Right atrium auricular region (tissue), 2 donors: ENCODE results near the gene FGF18. TPM values are rescaled to one million over a fixed set of nuclear protein-coding genes. Genes with fewer than 3 reads are reported as not detected.
"Not testable (repeated sequence)": the region's sequence is repeated elsewhere in the genome, so short reads cannot be mapped to it uniquely, and the experiment has no call there.

Source experiments
- DNase-seq: peaks from one replicate; pipeline ENCODE4 v3.0.0-alpha.2; 2019; ENCODE audit warnings: low spot score
- H3K27ac ChIP-seq, 2 donors: fragments of 200-600 bp; sonication (generic); 1 replicate in 1 of 2; 2 replicates in 1 of 2; pipeline ENCODE4 v1.5.1; 2016 to 2019
- H3K27me3 ChIP-seq, 2 donors: fragments of 200-600 bp; sonication (generic); one replicate each; pipeline versions ENCODE4 v1.5.1 to v1.6.0; 2017 to 2019
- H3K36me3 ChIP-seq: fragments of 200-600 bp; sonication (generic); one replicate; pipeline ENCODE4 v1.5.1; 2016
- H3K4me1 ChIP-seq, 2 donors: fragments of 200-600 bp; sonication (generic); one replicate each; pipeline versions ENCODE4 v1.5.1 to v1.6.0; 2017 to 2019
- H3K4me3 ChIP-seq, 2 donors: fragments of 200-600 bp; sonication (generic); 1 replicate in 1 of 2; 2 replicates in 1 of 2; pipeline ENCODE4 v1.5.1; 2017 to 2019; ENCODE audit warnings: mild to moderate bottlenecking in 1 of 2, moderate library complexity in 1 of 2
- H3K9me3 ChIP-seq, 2 donors: fragments of 200-600 bp; sonication (generic); one replicate each; pipeline ENCODE4 v1.5.1; 2019
- total RNA-seq, 2 donors: library from RNA; depleted of rRNA; stranded (reverse); fragments of >200 nt; gene quantifications; one replicate each; pipeline ENCODE4 v1.1.0, GENCODE V29; 2016
- TF ChIP-seq, protein P1 (sequence below), 2 donors: fragments of 200-600 bp; sonication (generic); IDR thresholded peaks; one replicate each; pipeline ENCODE4 v1.5.1; 2019; ENCODE audit warnings: antibody characterized with exemption in 2 of 2

Gene FGF18
- total RNA-seq, 2 donors from 2014 or later = 2.2 to 2.7 TPM

DNA sequence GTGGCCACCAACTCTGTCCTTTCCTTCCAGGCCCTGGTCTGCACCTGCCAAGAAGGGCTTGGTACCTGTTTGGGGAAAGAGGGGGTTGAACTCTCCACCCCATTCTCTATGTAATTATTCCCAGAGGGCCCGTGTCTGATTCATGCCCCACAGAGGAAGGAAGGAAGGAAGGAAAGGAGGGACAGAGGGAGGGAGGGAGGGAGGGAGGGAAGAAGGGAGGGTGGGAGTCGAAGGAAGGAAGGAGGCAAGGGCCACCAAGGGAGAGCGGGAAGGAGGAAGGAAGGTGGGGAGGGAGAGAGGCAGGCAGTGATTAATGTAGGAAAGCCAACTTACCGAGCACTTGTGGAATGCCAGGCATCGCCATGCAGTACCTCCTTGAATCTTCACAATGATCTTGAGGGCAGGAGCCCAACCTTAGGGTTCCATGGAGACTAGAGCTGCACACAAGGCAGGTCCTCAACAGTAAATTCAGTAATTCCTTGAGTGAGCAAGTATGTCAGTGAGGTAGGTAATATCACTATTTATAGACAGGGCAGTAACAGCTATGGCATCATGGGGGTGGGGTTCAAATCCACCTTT, 75.8 kb downstream of the FGF18 start:
- Histone ChIP-seq H3K27me3 (no peaks in the 10 kb centered on the region), H3K9me3 (no peaks in the 10 kb centered on the region), H3K4me1 (peaks cover 0 to 29% of the 10 kb centered on the region in 2 donors), H3K36me3 (no peaks in the 10 kb centered on the region), H3K27ac (peak overlapping the region; percentile 71 to 76), H3K4me3 (no peak overlapping the region)
- DNase-seq = no peak
- TF ChIP-seq, protein P1, sequence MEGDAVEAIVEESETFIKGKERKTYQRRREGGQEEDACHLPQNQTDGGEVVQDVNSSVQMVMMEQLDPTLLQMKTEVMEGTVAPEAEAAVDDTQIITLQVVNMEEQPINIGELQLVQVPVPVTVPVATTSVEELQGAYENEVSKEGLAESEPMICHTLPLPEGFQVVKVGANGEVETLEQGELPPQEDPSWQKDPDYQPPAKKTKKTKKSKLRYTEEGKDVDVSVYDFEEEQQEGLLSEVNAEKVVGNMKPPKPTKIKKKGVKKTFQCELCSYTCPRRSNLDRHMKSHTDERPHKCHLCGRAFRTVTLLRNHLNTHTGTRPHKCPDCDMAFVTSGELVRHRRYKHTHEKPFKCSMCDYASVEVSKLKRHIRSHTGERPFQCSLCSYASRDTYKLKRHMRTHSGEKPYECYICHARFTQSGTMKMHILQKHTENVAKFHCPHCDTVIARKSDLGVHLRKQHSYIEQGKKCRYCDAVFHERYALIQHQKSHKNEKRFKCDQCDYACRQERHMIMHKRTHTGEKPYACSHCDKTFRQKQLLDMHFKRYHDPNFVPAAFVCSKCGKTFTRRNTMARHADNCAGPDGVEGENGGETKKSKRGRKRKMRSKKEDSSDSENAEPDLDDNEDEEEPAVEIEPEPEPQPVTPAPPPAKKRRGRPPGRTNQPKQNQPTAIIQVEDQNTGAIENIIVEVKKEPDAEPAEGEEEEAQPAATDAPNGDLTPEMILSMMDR (IDR thresholded peaks at IDR 0.05) = no peak

DNA sequence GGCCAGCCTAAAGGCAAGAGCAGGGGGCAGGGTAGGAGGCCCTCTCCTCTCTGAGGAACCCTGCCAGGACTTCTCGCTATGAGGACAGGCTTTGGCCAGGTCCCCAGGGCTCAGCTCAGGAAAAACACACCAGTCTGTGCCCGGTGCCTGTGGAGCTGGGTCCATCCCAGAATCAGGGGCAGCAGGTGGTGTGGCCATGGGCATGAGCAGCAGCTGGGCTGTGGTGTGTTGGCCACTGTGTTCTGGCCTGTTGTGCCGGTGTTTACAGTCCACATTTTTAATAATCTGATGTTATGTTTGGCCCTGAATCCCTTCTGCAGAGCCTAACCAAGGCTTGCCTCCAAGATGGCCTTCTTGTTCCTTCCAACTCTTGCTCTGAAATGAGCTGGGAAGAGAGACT, 77.0 kb downstream of the FGF18 start:
- Histone ChIP-seq H3K4me3 (no peak overlapping the region), H3K27ac (peak overlapping the region in 1 of 2 donors; percentile 35), H3K36me3 (no peaks in the 10 kb centered on the region), H3K9me3 (no peaks in the 10 kb centered on the region), H3K27me3 (no peaks in the 10 kb centered on the region), H3K4me1 (peaks cover 0 to 29% of the 10 kb centered on the region in 2 donors)
- TF ChIP-seq, protein P1 (IDR thresholded peaks at IDR 0.05) = no peak
- DNase-seq = no peak

DNA sequence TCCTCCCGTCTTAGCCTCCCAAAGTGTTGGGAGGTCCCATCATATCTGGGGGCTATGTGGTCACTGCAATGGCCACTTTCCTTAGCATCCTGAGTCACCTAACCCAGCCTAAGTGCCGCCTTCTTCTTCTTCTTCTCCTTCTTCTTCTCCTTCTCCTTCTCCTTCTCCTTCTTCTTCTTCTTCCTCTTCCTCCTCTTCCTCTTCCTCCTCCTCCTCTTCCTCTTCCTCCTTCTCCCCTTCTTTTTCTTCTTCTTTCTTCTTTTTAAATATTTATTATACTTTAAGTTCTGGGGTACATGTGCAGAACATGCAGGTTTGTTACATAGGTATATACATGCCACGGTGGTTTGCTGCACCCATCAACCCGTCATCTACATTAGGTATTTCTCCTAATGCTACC, 78.0 kb downstream of the FGF18 start:
- peaks cover 0 to 29% of the 10 kb centered on the region in 2 donors for H3K4me1 ChIP-seq
- H3K4me3 ChIP-seq, H3K36me3 ChIP-seq, H3K27me3 ChIP-seq, H3K27ac ChIP-seq, DNase-seq, H3K9me3 ChIP-seq: not testable (repeated sequence)

DNA sequence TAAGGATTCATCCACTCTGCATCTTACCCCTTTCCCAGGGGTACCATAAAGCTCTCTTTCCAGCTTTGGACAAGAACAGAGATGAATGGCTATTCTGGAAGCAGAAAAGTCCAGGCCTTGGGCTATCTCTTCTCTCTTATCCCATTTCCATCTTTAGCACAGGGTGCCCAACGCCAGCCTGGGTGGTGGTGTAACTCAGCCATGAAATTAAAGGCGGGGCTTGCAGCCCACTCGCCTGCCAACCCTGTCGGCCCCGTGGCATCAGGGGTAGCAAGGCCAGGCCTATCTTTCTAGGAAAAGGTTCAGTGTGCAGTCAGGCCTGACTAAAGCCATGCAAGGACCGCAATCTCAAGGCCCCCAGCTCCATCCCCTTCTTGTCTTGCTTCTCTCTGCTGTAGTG, 78.7 kb downstream of the FGF18 start:
- H3K9me3 ChIP-seq = no peaks in the 10 kb centered on the region
- H3K36me3 ChIP-seq = no peaks in the 10 kb centered on the region
- H3K27me3 ChIP-seq = no peaks in the 10 kb centered on the region
- TF ChIP-seq, protein P1 (IDR thresholded peaks at IDR 0.05) = no peak
- no peak overlapping the region for H3K27ac ChIP-seq
- no peak overlapping the region for H3K4me3 ChIP-seq
- DNase-seq = no peak
- peaks cover 0 to 29% of the 10 kb centered on the region in 2 donors for H3K4me1 ChIP-seq

DNA sequence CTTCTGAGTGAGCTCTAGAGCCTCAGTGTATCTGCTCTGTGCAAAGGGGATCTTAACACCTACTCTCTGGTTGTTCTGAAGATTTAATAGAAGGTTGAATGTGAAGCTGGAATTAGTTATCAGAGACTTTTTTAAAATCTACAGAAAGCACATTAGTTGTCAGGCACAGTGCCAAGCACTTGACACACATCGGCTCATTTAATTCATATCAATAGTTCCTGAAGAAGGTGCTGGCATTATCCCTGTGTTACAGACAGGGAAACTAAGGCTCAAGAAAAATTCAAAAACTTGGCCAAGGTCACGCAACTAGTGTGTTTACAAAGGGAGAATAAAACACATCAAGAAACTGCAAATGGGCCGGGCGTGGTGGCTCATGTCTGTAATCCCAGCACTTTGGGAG, 80.2 kb downstream of the FGF18 start:
- Histone ChIP-seq H3K27ac (no peak overlapping the region), H3K9me3 (no peaks in the 10 kb centered on the region), H3K27me3 (no peaks in the 10 kb centered on the region), H3K4me3 (no peak overlapping the region), H3K36me3 (no peaks in the 10 kb centered on the region), H3K4me1 (peaks cover 0 to 17% of the 10 kb centered on the region in 2 donors)
- TF ChIP-seq, protein P1 (IDR thresholded peaks at IDR 0.05) = no peak
- DNase-seq = no peak

DNA sequence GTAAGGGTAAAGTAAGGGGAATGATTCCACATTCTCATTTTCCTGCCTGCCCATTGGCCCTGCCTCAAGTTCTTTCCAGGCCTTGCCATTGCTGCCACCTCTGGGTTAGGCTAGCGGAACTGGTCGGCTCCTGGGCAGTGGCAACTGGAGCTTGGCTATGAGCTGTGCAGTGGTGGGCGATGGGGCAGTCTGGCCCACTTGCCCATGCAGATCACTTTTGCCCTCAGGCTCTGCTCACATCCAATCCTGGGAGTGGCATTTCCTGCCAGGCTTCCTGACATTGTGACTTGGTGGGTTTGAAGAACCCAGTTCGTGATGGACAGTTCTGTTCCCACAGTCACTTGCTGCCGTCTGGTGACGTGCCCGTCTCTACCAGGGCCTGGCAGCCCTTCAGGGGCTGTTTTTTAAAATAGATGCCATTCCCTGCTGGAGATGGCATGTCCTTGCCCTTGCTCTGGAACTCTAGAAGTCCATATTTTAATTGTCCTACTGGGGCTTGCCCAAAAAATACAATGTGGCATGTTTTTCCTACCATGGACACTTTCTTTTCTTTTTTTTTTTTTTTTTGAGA, 86.1 kb downstream of the FGF18 start:
- Histone ChIP-seq H3K4me1 (no peaks in the 10 kb centered on the region), H3K4me3 (no peak overlapping the region), H3K27ac (no peak overlapping the region), H3K9me3 (no peaks in the 10 kb centered on the region), H3K27me3 (no peaks in the 10 kb centered on the region), H3K36me3 (no peaks in the 10 kb centered on the region)
- DNase-seq = no peak
- TF ChIP-seq, protein P1 (IDR thresholded peaks at IDR 0.05) = no peak
